CD4-positive, alpha-beta T cell (primary cell): ENCODE data around the gene CDC42SE2. TPM values are rescaled to one million over a fixed set of nuclear protein-coding genes. Genes with fewer than 3 reads are reported as not detected.

ENCODE experiments used
- ATAC-seq: fragments of 200-7000 bp; cut with Tn5 transposase; one replicate; pipeline ENCODE4 v1.10.0; 2022; ENCODE audit warnings: mild to moderate bottlenecking; ENCODE audit not compliant: poor library complexity
- CTCF ChIA-PET: fragments of 350-600 bp; sonication (Branson Sonifier 250); formaldehyde crosslinking; loops from one replicate; lab custom pipeline; 2021; ENCODE audit warnings: antibody characterized with exemption, inconsistent platforms; lab: Charles Lee
- POLR2A ChIA-PET: fragments of 350-600 bp; sonication (Branson Sonifier 250); formaldehyde crosslinking; loops from one replicate; lab custom pipeline; 2021; ENCODE audit warnings: antibody characterized with exemption, inconsistent platforms; lab: Charles Lee
- DNase-seq, 14 experiments: peaks; one replicate each; pipeline ENCODE4 v3.0.0-alpha.2; 2013 to 2020; ENCODE audit warnings: mixed read lengths in 2 of 14
- H3K27ac ChIP-seq, 2 donors: one replicate each; pipeline versions ENCODE4 v1.5.1 to v1.7.0; 2013; ENCODE audit warnings: low read length in 2 of 2, low read depth in 1 of 2, mild to moderate bottlenecking in 1 of 2
- H3K27me3 ChIP-seq, 2 experiments: 1 replicate in 1 of 2; 2 replicates in 1 of 2; pipeline versions ENCODE4 v1.6.1 to v1.7.0; 2013; ENCODE audit warnings: low read length in 2 of 2, control low read depth in 1 of 2, mild to moderate bottlenecking in 1 of 2, moderate library complexity in 1 of 2; ENCODE audit not compliant: insufficient read depth in 2 of 2, control insufficient read depth in 1 of 2
- H3K36me3 ChIP-seq: one replicate; pipeline ENCODE4 v1.6.1; 2013; ENCODE audit warnings: low read length, control low read depth; ENCODE audit not compliant: insufficient read depth
- H3K4me1 ChIP-seq: one replicate; pipeline ENCODE4 v1.6.1; 2013; ENCODE audit warnings: low read length, control low read depth; ENCODE audit not compliant: insufficient read depth
- H3K4me3 ChIP-seq: one replicate; pipeline ENCODE4 v1.5.1; 2013; ENCODE audit warnings: mild to moderate bottlenecking, low read length, moderate library complexity
- H3K9me3 ChIP-seq, 2 experiments: 1 replicate in 1 of 2; 2 replicates in 1 of 2; pipeline versions ENCODE4 v1.6.1 to v1.7.0; 2013; ENCODE audit warnings: low read length in 2 of 2, mild to moderate bottlenecking in 2 of 2, control low read depth in 1 of 2, moderate library complexity in 1 of 2; ENCODE audit not compliant: control insufficient read depth in 1 of 2, insufficient read depth in 1 of 2
- H3K27ac Mint-ChIP-seq: one replicate; pipeline ENCODE4 v1.8.0; 2020; ENCODE audit warnings: mixed read lengths
- H3K27me3 Mint-ChIP-seq: one replicate; pipeline ENCODE4 v1.8.0; 2021; ENCODE audit warnings: mixed read lengths
- H3K36me3 Mint-ChIP-seq: one replicate; pipeline ENCODE4 v1.8.0; 2021; ENCODE audit warnings: low read depth, mixed read lengths
- H3K4me1 Mint-ChIP-seq: one replicate; pipeline ENCODE4 v1.8.0; 2021; ENCODE audit warnings: low read depth, mixed read lengths
- H3K4me3 Mint-ChIP-seq: one replicate; pipeline ENCODE4 v1.8.0; 2020; ENCODE audit warnings: mild to moderate bottlenecking, mixed read lengths
- H3K9me3 Mint-ChIP-seq: one replicate; pipeline ENCODE4 v1.8.0; 2020; ENCODE audit warnings: mixed read lengths
- CTCF ChIP-seq: fragments of 200-600 bp; IDR thresholded peaks from one replicate; pipeline ENCODE4 v1.8.0; 2022; ENCODE audit warnings: antibody characterized with exemption, mild to moderate bottlenecking
- intact Hi-C, 2 experiments: fragments of 100-400 bp; cut with DNase I in 1 of 2; cut with micrococcal nuclease in 1 of 2; formaldehyde crosslinking; loops; one replicate each; pipeline versions ENCODE4 v1.15.1 to v1.9.0; 2023 to 2025; cut with DNase I, micrococcal nuclease
- total RNA-seq, 174 experiments: library from RNA in 2 of 174; stranded (reverse) in 2 of 174; gene quantifications; one replicate each; pipeline ENCODE4 v1.2.3 and lab custom pipeline; 2021 to 2026

The CDC42SE2 gene
- total RNA-seq, 2 experiments from 2014 or later: 218 to 230 TPM

GRCh38 chr5:131217791-131218190 lies 46.1 kb upstream of the CDC42SE2 start:
- ChIA-PET POLR2A (interaction anchor here (1.3 kb wide), 1 partner anchor 35 kb away, joined by 3 read pairs; no protein-coding TSS in a partner anchor), CTCF (no interaction called here)
- Mint-ChIP-seq H3K4me1 (peaks cover 36% of the 10 kb centered on the region), H3K36me3 (no peaks in the 10 kb centered on the region), H3K27ac (no peak overlapping the region), H3K27me3 (no peaks in the 10 kb centered on the region), H3K9me3 (no peaks in the 10 kb centered on the region), H3K4me3 (no peak overlapping the region)
- peaks cover 8% of the 10 kb centered on the region for H3K4me1 ChIP-seq
- TF ChIP-seq CTCF: no peak
- no peaks in the 10 kb centered on the region for H3K27me3 ChIP-seq
- H3K27ac ChIP-seq: no peak overlapping the region
- no peak for DNase-seq
- intact Hi-C loops: loop anchor here in 1 of 2 experiments (5.0 kb wide), 1 partner anchor 40 kb away; no protein-coding TSS in a partner anchor
- ATAC-seq: no peak
- no peaks in the 10 kb centered on the region for H3K9me3 ChIP-seq
- no peak overlapping the region for H3K4me3 ChIP-seq
- no peaks in the 10 kb centered on the region for H3K36me3 ChIP-seq

- H3K9me3 ChIP-seq: no peaks in the 10 kb centered on the region
- no peaks in the 10 kb centered on the region for H3K36me3 ChIP-seq
- ChIA-PET POLR2A (interaction anchor here (1.3 kb wide), 2 partner anchors 35 to 47 kb away, joined by 3 read pairs; no protein-coding TSS in a partner anchor), CTCF (no interaction called here)
- ATAC-seq (no peak), DNase-seq (no peak)
- intact Hi-C loops: loop anchor here in 1 of 2 experiments (5.0 kb wide), 1 partner anchor 39 kb away; no protein-coding TSS in a partner anchor
- peaks cover 8% of the 10 kb centered on the region for H3K4me1 ChIP-seq
- no peak overlapping the region for H3K4me3 ChIP-seq
- H3K36me3 Mint-ChIP-seq: no peaks in the 10 kb centered on the region
- H3K27me3 ChIP-seq: no peaks in the 10 kb centered on the region
- H3K4me1 Mint-ChIP-seq: peaks cover 36% of the 10 kb centered on the region
- no peak for TF ChIP-seq CTCF
- no peak overlapping the region for H3K27ac Mint-ChIP-seq
- no peaks in the 10 kb centered on the region for H3K9me3 Mint-ChIP-seq
- no peak overlapping the region for H3K4me3 Mint-ChIP-seq
- no peaks in the 10 kb centered on the region for H3K27me3 Mint-ChIP-seq
- H3K27ac ChIP-seq: no peak overlapping the region
Observed at GRCh38 chr5:131218392-131218791, 45.5 kb upstream of the CDC42SE2 start.

GRCh38 chr5:131220566-131220965 lies 43.3 kb upstream of the CDC42SE2 start:
- H3K9me3 Mint-ChIP-seq: no peaks in the 10 kb centered on the region
- no peak for ATAC-seq
- POLR2A ChIA-PET: interaction anchor here (1.3 kb wide), 1 partner anchor 55 kb away, joined by 4 read pairs; the partner anchor contains the start of gene HINT1
- no peak overlapping the region for H3K27ac ChIP-seq
- H3K9me3 ChIP-seq: no peaks in the 10 kb centered on the region
- CTCF ChIA-PET: interaction anchor here (1.6 kb wide), 1 partner anchor 162 kb away, joined by 8 read pairs; no protein-coding TSS in a partner anchor
- peaks cover 16% of the 10 kb centered on the region for H3K4me1 Mint-ChIP-seq
- DNase-seq: no peak
- H3K27me3 ChIP-seq: no peaks in the 10 kb centered on the region
- no peak for TF ChIP-seq CTCF
- H3K4me1 ChIP-seq: peaks cover 15% of the 10 kb centered on the region
- no peak overlapping the region for H3K27ac Mint-ChIP-seq
- H3K36me3 Mint-ChIP-seq: no peaks in the 10 kb centered on the region
- intact Hi-C loops: no loop called here
- no peaks in the 10 kb centered on the region for H3K27me3 Mint-ChIP-seq
- no peak overlapping the region for H3K4me3 Mint-ChIP-seq
- no peaks in the 10 kb centered on the region for H3K36me3 ChIP-seq
- H3K4me3 ChIP-seq: no peak overlapping the region
